ENCODE data around the gene UBR3.

DNA sequence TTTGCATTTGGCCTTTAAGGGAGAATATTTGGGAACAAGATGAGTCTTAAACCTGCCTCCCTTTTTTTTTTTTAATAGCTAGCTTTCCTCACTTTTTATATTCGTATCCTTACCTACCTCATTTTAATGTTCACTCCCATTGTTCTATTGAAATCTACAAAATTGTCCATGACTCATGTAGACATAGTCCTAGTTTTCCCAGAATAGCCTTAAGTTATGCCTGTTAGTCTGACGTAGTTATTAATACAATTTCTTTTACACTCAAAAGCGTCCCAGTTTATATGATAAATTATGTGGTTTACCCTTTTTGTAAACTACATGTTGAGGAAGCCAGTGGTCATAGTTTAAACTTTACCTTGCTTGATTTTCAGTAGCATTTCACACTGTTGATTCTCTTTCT is 73.4 kb downstream of the UBR3 start:
- TF ChIP-seq, protein P1, sequence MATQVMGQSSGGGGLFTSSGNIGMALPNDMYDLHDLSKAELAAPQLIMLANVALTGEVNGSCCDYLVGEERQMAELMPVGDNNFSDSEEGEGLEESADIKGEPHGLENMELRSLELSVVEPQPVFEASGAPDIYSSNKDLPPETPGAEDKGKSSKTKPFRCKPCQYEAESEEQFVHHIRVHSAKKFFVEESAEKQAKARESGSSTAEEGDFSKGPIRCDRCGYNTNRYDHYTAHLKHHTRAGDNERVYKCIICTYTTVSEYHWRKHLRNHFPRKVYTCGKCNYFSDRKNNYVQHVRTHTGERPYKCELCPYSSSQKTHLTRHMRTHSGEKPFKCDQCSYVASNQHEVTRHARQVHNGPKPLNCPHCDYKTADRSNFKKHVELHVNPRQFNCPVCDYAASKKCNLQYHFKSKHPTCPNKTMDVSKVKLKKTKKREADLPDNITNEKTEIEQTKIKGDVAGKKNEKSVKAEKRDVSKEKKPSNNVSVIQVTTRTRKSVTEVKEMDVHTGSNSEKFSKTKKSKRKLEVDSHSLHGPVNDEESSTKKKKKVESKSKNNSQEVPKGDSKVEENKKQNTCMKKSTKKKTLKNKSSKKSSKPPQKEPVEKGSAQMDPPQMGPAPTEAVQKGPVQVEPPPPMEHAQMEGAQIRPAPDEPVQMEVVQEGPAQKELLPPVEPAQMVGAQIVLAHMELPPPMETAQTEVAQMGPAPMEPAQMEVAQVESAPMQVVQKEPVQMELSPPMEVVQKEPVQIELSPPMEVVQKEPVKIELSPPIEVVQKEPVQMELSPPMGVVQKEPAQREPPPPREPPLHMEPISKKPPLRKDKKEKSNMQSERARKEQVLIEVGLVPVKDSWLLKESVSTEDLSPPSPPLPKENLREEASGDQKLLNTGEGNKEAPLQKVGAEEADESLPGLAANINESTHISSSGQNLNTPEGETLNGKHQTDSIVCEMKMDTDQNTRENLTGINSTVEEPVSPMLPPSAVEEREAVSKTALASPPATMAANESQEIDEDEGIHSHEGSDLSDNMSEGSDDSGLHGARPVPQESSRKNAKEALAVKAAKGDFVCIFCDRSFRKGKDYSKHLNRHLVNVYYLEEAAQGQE (IDR thresholded peaks at IDR 0.05; ENCODE audit: low read depth), result no peak
- TF ChIP-seq EP300 (IDR thresholded peaks at IDR 0.05; ENCODE audit: borderline replicate concordance), result no peak
- no peak for TF ChIP-seq RAD21 (IDR thresholded peaks at IDR 0.05; ENCODE audit: low read depth)
- TF ChIP-seq EGR1 (IDR thresholded peaks at IDR 0.05), result no peak
- TF ChIP-seq CEBPB (IDR thresholded peaks at IDR 0.05), result no peak
- TF ChIP-seq FOXM1 (IDR thresholded peaks at IDR 0.05; ENCODE audit: borderline replicate concordance, low read depth), result no peak
- TF ChIP-seq CREB1 (IDR thresholded peaks at IDR 0.05; ENCODE audit: low read depth), result no peak
- TF ChIP-seq TEAD4 (IDR thresholded peaks at IDR 0.05), result no peak
- TF ChIP-seq ZBTB7A (IDR thresholded peaks at IDR 0.05; ENCODE audit: low read depth), result no peak
- no peak for TF ChIP-seq YY1 (IDR thresholded peaks at IDR 0.05; ENCODE audit: low read depth)
- TF ChIP-seq, protein P2, sequence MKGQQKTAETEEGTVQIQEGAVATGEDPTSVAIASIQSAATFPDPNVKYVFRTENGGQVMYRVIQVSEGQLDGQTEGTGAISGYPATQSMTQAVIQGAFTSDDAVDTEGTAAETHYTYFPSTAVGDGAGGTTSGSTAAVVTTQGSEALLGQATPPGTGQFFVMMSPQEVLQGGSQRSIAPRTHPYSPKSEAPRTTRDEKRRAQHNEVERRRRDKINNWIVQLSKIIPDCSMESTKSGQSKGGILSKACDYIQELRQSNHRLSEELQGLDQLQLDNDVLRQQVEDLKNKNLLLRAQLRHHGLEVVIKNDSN (IDR thresholded peaks at IDR 0.05), result no peak
- TF ChIP-seq NFIC (IDR thresholded peaks at IDR 0.05), result no peak
- TF ChIP-seq, protein P3, sequence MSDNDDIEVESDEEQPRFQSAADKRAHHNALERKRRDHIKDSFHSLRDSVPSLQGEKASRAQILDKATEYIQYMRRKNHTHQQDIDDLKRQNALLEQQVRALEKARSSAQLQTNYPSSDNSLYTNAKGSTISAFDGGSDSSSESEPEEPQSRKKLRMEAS (IDR thresholded peaks at IDR 0.05), result no peak
